Measurements from ENCODE around the gene SIRT4.

SIRT4 gene

GRCh38 chr12:120278137-120279069 is 23.7 kb upstream of the SIRT4 start:
- no peak for DNase-seq (ENCODE audit: low spot score)

- DNase-seq (ENCODE audit: low spot score), result no peak
Observed at GRCh38 chr12:120283318-120283717, 18.8 kb upstream of the SIRT4 start.

DNA sequence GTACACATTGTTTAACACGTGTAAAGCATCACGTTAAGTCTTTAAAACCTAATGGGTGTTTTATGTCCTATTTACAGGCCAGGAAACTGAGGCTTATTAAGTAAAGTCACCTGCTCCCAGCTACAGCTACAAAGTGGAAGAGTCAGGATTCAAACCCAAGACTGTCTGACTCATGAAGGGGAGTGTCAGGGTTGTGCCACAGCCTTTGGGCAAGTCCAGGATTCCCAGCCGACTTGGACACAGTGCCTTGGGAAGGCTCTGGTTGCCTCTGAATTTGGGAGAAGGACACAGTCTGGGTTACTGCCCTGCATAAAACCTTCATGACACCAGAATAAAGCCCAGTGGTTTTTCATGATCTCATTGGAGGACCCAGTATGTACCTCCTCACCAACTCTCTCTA is 17.7 kb upstream of the SIRT4 start:
- DNase-seq (ENCODE audit: low spot score), result no peak

DNA sequence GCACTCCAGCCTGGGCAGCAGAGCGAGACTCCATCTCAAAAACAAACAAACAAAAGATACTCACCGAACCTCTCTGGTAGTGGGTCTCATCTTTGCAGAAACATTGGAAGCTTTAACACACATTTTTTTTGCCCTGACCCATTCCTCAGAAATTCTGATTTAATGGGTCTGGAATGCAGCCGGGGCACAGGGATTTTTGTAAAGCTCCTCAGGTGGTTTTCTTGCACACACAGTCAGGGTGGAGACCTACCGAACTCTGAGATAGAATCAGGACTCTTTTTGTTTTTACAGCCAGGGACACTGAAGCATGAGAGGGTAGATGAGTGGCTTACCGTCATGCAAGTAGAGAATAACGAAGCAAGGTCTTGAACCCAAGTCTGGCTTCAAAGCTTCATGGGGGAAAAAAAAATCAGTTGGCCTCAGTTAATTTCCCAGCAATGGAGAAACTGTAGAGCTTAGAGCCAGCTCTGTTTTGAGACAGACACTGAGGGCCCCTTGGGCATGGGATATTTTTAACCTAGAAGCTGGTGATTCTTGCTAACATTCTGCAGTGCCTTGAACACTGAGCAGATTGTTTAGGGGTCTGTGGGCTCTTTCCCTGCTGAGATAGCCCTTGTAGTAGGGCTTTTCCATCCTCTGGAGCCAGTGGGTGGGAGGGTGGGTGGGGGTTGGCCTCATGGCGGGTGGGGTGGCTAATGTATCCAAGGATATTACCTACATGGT is 15.2 kb upstream of the SIRT4 start:
- no peak for DNase-seq (ENCODE audit: low spot score)

DNA sequence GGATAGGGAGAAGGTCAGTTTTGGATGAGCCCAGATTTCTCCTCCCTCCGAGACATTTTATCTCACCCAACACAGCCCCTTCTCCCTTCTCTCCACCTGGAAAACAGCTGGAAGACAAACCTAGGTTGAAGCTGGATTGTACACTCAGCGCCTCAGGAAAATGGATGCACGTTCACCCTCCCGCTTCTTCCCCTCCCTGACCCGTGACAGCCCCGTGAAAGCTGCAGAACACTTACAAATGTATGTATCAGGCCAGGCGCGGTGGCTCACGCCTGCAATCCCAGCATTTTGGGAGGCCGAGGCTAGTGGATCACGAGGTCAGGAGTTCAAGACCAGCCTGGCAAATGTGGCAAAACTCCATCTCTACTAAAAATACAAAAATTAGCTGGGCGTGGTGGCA is 14.6 kb upstream of the SIRT4 start:
- DNase-seq (ENCODE audit: low spot score), result no peak

DNA sequence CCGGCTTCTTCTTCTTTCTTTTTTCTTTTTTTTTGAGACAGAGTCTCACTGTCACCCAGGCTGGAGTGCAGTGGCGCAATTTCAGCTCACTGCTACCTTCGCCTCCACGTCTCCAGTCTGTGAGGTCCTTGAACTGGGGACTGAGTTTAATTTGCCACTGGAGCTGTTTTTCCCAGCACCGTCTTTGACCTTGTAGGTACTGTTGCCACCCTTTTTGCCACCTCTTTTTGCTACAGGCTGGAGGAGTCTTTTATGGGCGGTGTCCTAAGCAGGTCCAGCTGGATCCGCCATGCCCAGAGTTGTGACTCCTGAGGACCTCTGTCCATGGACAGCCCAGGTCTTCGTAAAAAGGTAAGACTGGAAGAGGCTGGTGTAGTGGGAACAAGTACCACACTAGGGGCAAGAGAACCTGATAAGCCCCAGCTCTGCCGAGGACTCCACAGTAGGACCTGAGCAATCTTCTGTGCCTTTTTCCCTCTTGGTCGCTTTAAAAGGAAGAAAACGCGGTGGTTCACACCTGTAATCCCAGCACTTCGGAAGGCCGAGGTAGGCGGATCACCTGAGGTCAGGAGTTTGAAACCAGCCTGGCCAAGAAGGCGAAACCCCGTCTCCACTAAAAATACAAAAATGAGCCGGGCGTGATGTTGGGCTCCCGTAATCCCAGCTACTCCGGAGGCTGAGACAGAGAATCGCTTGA is 11.4 kb upstream of the SIRT4 start:
- peak; percentile 41 for DNase-seq (ENCODE audit: low spot score)

DNA sequence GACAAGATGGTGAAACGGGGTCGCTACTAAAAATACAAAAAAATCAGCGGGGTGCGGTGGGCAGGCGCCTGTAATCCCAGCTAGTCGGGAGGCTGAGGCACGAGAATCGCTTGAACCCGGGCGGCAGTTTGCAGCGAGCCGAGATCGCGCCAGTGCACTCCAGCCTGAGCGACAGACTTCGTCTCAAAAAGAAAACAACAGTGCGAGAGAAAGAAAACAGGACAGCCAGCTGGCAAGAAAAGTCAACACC is 9.8 kb upstream of the SIRT4 start:
- no peak for DNase-seq (ENCODE audit: low spot score)

DNA sequence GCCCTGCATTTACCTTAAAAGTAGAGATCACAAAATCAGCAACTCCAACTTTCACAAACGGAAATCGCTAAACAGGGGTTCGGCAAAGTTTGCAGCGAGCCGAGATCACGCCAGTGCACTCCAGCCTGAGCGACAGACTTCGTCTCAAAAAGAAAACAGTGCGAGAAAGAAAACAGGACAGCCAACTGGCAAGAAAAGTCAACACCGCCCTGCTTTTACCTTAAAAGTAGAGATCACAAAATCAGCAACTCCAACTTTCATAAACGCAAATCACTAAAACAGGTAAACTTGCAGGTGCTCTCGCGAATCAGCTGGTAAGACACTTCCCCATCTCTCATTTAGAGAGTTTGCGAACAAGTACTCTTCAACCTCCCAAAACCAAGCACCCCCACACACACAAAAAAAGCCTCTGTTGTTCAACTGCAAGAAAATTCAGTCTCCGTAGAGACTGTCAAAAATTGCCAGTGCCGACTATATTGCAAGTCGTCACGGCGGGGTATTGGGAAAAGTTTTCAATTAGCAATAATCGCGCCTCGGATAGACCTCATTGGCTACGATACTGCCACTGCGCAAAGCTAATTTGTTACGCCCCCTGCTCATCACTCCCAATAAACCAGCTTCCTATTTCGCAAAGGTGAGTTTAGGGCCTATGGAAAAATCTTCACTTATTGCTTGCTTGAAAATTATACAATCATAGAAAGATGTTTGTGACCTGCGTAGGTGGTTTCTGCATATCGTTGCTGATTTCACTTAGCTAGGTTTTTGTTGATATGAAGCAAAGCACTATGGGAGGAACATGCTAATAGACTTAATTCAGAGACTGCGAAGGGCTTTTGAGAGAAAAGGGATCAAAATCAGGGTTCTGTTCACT is 9.2 kb upstream of the SIRT4 start, which contains the start of gene RNU4-1:
Gene RNU4-1 (minus strand): TSS at position 577 of the 871 bp plus-strand sequence.
- DNase-seq (ENCODE audit: low spot score), result peak; percentile 91

- DNase-seq (ENCODE audit: low spot score), result no peak
Observed at GRCh38 chr12:120314220-120314619, 12.1 kb downstream of the SIRT4 start.

DNA sequence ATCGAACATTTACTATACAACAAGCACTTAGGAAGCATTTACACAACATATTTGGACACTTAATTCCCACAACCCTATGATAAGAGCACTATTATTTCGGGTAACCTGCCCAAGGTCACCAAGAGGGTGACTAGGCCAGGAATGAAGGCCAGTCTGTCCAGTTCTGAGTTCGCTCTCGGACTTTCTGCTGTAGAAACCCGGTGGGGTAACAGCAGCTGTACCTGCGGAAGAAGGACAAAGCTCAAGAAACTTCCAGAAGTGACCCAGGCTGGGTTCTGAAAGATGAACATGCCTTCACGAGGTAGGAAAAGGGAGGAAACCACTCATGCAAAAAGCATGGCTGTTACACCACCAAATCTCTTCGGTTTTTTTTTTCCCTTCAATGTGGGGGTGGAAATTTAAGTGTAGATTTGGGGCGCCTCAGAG is 14.7 kb downstream of the SIRT4 start:
- DNase-seq (ENCODE audit: low spot score), result peak; percentile 23

DNA sequence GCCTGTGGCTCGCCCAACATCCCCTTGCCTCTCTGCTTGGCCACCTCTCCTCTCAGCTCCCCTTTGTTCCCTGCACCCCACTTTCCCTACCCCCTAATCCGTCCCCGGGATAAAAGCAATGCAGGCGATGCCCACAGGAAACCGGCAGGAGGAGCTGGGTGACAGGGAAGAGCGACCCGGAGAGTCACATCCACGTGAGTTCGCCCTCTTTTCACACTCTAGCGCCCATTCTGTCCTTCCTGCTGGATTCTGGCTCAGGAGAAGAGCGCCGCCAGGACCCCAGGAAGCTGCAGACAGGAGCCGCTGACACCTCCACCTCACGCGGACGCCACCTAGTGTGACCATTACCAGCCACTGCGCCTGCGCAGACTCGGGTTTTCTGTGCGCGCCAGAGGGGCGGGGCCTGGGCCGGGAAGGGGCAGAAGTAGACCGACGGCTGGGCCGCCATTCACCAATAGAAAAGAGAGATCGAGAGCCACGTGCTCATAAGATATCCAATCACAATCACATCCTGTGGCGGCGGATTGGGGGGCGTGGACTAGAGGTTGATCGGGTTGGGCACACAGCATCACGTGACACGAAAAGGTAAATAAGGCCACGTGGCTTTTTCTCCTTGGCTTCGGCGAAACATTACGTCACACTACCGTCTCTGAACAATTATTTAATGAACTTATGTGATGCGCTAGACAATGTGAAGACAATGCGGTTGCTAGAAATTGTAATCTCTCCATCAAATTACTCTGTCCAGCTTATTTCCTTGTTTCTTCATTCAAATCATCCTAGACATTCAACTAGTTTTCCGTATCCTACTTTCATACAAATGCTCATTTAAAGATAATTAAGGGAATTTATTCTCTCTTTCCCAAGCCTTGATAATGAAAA is 15.3 kb downstream of the SIRT4 start:
- peak; percentile 100 for DNase-seq (ENCODE audit: low spot score)

DNA sequence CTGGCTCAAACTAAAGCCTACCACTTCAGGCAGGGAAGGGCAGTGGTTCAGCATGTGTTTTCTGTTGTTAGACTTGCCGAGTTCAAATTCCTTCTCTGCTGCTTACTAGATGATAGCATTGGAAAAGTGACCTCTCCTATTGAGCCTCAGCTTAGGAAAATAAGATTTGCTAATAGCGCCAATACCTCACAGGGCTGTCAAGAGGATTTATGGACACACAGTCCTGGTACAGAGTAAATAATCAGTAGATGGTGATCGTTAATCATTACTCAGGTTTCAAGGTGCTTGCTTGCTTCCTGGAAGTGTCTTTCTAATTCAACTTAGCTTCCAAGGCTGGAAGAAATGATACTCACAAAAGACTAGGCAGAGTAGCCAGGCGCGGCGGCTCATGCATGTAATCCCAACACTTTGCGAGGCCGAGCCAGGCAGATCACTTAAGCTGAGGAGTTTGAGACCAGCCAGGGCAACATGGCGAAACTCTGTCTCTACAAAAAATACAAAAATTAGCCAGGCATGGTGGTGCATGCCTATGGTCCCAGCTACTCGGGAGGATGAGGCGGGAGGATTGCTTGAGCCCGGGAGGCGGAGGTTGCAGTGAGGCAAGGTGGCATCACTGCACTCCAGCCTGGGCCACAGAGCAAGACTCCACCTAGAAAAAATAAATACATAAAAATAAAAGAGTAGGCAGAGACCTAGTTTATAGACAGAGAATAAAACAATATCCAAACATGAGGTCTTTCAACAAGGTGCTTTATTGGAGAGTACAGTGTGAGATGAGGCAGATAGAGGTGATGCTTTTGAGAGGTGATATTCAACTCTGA is 19.5 kb downstream of the SIRT4 start:
- DNase-seq (ENCODE audit: low spot score), result peak; percentile 37

DNA sequence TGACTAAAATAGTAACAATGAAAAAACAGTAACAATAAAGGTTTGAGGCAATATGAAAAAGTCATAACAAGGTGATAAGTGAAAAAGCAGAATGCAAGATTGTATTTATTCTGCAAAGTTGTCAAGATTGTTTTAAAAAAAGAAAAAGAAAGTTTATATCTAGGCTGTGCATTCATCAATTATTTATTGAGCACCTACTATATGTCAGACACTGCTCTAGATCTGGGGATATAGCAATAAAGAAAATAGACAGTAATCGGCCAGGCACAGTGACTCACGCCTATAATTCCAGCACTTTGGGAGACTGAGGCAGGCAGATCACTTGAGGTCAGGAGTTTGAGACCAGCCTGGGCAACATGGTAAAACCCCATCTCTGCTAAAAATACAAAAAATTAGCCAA is 21.7 kb downstream of the SIRT4 start:
- no peak for DNase-seq (ENCODE audit: low spot score)

DNA sequence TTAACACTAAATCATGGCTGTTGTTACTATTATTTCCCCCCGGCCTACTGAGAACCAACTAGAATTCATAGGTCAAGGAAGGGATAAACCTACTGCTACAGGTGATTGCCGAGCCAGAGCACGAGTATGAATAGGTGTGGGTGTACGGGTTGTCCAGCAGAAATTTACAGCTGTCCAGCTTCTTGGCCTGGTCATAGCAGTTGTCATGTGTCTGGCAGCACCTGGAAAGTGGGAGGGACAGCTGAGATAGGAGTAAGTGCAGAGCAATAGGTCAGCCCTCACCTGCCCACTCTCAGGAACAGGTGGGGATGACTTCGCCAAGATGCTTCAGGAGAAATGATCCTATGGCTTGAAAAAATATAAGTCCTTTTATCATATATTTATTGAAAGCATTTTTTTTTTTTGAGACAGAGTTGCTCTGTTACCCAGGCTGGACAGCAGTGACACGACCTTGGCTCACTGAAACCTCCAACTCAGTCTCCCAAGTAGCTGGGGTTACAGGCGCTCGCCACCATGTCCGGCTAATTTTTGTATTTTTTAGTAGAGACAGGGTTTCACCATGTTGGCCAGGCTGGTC is 22.8 kb downstream of the SIRT4 start:
- no peak for DNase-seq (ENCODE audit: low spot score)

GRCh38 chr12:120327593-120327992 is 25.5 kb downstream of the SIRT4 start, which contains the start of gene PLA2G1B:
Gene PLA2G1B (minus strand): TSS chr12:120327779. CDS start chr12:120327753, 26 bp downstream.
- no peak for DNase-seq (ENCODE audit: low spot score)

DNA sequence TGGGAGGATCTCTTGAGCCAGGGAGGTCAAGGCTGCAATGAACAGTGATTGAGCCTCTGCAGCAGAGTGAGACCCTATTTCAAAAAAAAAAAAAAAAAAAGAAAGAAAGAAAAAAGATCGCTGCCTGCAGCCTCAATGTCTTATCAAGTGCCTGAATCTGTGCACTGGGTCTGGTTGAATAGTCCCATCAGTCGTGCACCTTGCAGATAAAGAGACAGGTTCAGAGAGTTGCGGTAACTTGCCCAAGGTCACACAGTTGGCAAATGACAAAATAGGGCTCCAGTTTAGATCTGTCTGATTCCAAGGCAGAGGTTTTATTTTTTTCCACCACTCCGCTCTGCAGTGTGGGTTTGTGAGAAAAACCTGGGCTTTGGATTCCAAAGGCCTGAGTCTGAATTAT is 26.1 kb downstream of the SIRT4 start:
- DNase-seq (ENCODE audit: low spot score), result no peak

GRCh38 chr12:120331390-120331789 is 29.3 kb downstream of the SIRT4 start:
- no peak for DNase-seq (ENCODE audit: low spot score)

- DNase-seq (ENCODE audit: low spot score), result no peak
Observed at GRCh38 chr12:120332041-120332440, 29.9 kb downstream of the SIRT4 start.

- DNase-seq (ENCODE audit: low spot score), result no peak
Observed at GRCh38 chr12:120332523-120332922, 30.4 kb downstream of the SIRT4 start.
